Mesenchymal stem cell (in vitro differentiated cells and primary cell): ENCODE results near the gene FARS2.

ENCODE experiments used
- DNase-seq: peaks from one replicate; pipeline ENCODE4 v3.0.0-alpha.2; 2013
- H2AFZ ChIP-seq: one replicate; pipeline ENCODE4 v1.6.1; 2013; ENCODE audit warnings: low read depth, mild to moderate bottlenecking, control low read depth, inconsistent platforms, low read length, moderate library complexity
- H2AK5ac ChIP-seq: 2 replicates; pipeline ENCODE4 v1.6.1; 2013; ENCODE audit warnings: low read length, moderate library complexity, mild to moderate bottlenecking, inconsistent platforms; ENCODE audit not compliant: severe bottlenecking
- H2BK120ac ChIP-seq: one replicate; pipeline ENCODE4 v1.6.1; 2013; ENCODE audit warnings: low read depth, mild to moderate bottlenecking, inconsistent platforms, low read length, moderate library complexity
- H2BK12ac ChIP-seq, 2 experiments: one replicate each; pipeline ENCODE4 v1.6.1; 2013; ENCODE audit warnings: inconsistent platforms in 2 of 2, low read length in 2 of 2, mild to moderate bottlenecking in 2 of 2, moderate library complexity in 2 of 2, control low read depth in 1 of 2
- H2BK15ac ChIP-seq: one replicate; pipeline ENCODE4 v1.6.1; 2013; ENCODE audit warnings: mild to moderate bottlenecking, low read depth, inconsistent platforms; ENCODE audit not compliant: poor library complexity, severe bottlenecking
- H2BK5ac ChIP-seq: 2 replicates; pipeline ENCODE4 v1.6.1; 2013; ENCODE audit warnings: low read depth, mild to moderate bottlenecking, low read length, control low read depth, inconsistent platforms; ENCODE audit not compliant: poor library complexity, severe bottlenecking
- H3K14ac ChIP-seq, 2 experiments: one replicate each; pipeline ENCODE4 v1.6.1; 2013; ENCODE audit warnings: inconsistent platforms in 2 of 2, low read length in 2 of 2, control low read depth in 1 of 2, mild to moderate bottlenecking in 1 of 2, moderate library complexity in 1 of 2
- H3K18ac ChIP-seq, 2 experiments: one replicate each; pipeline ENCODE4 v1.6.1; 2013; ENCODE audit warnings: inconsistent platforms in 2 of 2, low read length in 2 of 2, control low read depth in 1 of 2, low read depth in 1 of 2, mild to moderate bottlenecking in 1 of 2
- H3K23ac ChIP-seq, 2 experiments: one replicate each; pipeline ENCODE4 v1.6.1; 2013; ENCODE audit warnings: inconsistent platforms in 2 of 2, low read length in 2 of 2, mild to moderate bottlenecking in 2 of 2, moderate library complexity in 2 of 2, control low read depth in 1 of 2
- H3K27ac ChIP-seq: 2 replicates; pipeline ENCODE4 v1.5.1; 2013; ENCODE audit warnings: mild to moderate bottlenecking, moderate library complexity, low read length, control low read depth, inconsistent platforms; ENCODE audit not compliant: poor library complexity, severe bottlenecking
- H3K27me3 ChIP-seq, 2 experiments: 2 replicates each; pipeline versions ENCODE4 v1.6.1 to v1.7.0; 2013; ENCODE audit warnings: low read length in 2 of 2, mild to moderate bottlenecking in 2 of 2, moderate library complexity in 2 of 2, control low read depth in 1 of 2, inconsistent platforms in 1 of 2; ENCODE audit not compliant: control insufficient read depth in 1 of 2, insufficient read depth in 1 of 2
- H3K36me3 ChIP-seq, 2 experiments: 2 replicates each; pipeline versions ENCODE4 v1.6.1 to v1.7.0; 2013; ENCODE audit warnings: low read length in 2 of 2, control low read depth in 1 of 2, inconsistent platforms in 1 of 2, low read depth in 1 of 2, mild to moderate bottlenecking in 1 of 2; ENCODE audit not compliant: insufficient read depth in 2 of 2, control insufficient read depth in 1 of 2
- H3K4ac ChIP-seq, 2 experiments: one replicate each; pipeline ENCODE4 v1.6.1; 2013; ENCODE audit warnings: inconsistent platforms in 2 of 2, low read length in 2 of 2, mild to moderate bottlenecking in 2 of 2, moderate library complexity in 2 of 2, control low read depth in 1 of 2, low read depth in 1 of 2
- H3K4me1 ChIP-seq: 2 replicates; pipeline ENCODE4 v1.6.1; 2013; ENCODE audit warnings: low read depth, low read length, control low read depth; ENCODE audit not compliant: control insufficient read depth, insufficient read depth
- H3K4me2 ChIP-seq: 2 replicates; pipeline ENCODE4 v1.6.1; 2013; ENCODE audit warnings: low read length, mild to moderate bottlenecking, inconsistent platforms; ENCODE audit not compliant: poor library complexity, severe bottlenecking
- H3K4me3 ChIP-seq, 2 experiments: 2 replicates each; pipeline versions ENCODE4 v1.5.1 to v1.7.0; 2013; ENCODE audit warnings: low read length in 2 of 2, mild to moderate bottlenecking in 2 of 2, control low read depth in 1 of 2, low read depth in 1 of 2; ENCODE audit not compliant: insufficient read depth in 1 of 2
- H3K79me1 ChIP-seq: replicated peaks from 2 replicates; pipeline ENCODE4 v1.6.1; 2013; ENCODE audit warnings: mild to moderate bottlenecking, control low read depth, low read length, inconsistent platforms; ENCODE audit not compliant: poor library complexity, severe bottlenecking
- H3K9ac ChIP-seq: 2 replicates; pipeline ENCODE4 v1.7.0; 2013; ENCODE audit warnings: mild to moderate bottlenecking, low read length, moderate library complexity
- H3K9me3 ChIP-seq: 2 replicates; pipeline ENCODE4 v1.7.0; 2013; ENCODE audit warnings: mild to moderate bottlenecking, low read length; ENCODE audit not compliant: control insufficient read depth
- H4K8ac ChIP-seq: one replicate; pipeline ENCODE4 v1.6.1; 2013; ENCODE audit warnings: inconsistent platforms, mild to moderate bottlenecking, low read length, moderate library complexity
- H4K91ac ChIP-seq: one replicate; pipeline ENCODE4 v1.6.1; 2013; ENCODE audit warnings: mild to moderate bottlenecking, low read length, inconsistent platforms
- WGBS: methylation state at CpG from one replicate; pipeline ENCODE4 v1.1.7; 2013; ENCODE audit warnings: mixed read lengths; 5-methylcytosine and 5-hydroxymethylcytosine counted together

Gene FARS2

DNA sequence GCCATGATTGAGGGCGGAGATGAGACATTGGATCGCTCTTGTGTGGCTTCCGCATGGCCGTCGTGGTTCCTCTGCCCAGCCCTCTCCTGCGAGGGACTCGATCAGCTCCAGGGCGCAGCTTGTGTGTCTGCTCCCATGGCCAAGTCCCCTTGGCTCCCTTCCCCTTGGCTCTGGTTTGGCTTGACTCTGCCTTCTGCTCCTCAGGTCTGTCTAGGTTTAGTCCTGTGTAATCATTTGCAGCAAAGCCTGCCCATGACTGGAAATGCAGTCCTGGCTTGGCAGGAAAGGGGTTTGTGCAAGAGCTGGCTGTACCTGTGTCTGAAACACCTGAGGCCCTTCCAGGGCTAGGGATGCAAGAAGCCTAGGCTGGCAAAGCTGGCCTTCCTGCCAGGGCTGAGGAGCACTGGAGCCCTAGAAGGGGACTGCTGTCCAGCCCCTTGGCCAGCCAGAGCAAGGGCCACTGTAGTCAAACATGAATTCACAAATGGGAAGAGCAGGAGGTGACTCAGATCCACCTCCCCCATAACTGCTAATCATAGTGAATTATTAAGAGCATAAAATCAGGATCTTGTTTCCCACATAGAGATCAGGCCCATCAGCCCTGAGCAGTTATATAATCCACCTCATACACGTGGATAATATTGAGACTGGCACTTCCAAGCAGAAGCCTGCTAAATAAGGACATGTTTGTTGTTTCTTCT is 196.8 kb downstream of the FARS2 start:
- Histone ChIP-seq H3K9ac (no peak overlapping the region), H2BK12ac (no peak overlapping the region), H3K27me3 (no peaks in the 10 kb centered on the region), H3K27ac (no peak overlapping the region), H3K4ac (no peak overlapping the region), H3K4me2 (no peak overlapping the region), H3K9me3 (no peaks in the 10 kb centered on the region), H4K91ac (no peak overlapping the region), H4K8ac (no peak overlapping the region), H2AK5ac (no peak overlapping the region), H2BK15ac (no peak overlapping the region), H2AFZ (no peak overlapping the region), H2BK5ac (no peak overlapping the region), H3K79me1 (peaks cover 8% of the 10 kb centered on the region), H3K18ac (no peak overlapping the region), H3K4me1 (peaks cover 12% of the 10 kb centered on the region), H3K23ac (no peak overlapping the region), H3K14ac (no peak overlapping the region), H3K4me3 (no peak overlapping the region), H2BK120ac (no peak overlapping the region), H3K36me3 (no peaks in the 10 kb centered on the region)
- 97% methylated on average over 9 of the region's 9 CpGs for WGBS
- no peak for DNase-seq

DNA sequence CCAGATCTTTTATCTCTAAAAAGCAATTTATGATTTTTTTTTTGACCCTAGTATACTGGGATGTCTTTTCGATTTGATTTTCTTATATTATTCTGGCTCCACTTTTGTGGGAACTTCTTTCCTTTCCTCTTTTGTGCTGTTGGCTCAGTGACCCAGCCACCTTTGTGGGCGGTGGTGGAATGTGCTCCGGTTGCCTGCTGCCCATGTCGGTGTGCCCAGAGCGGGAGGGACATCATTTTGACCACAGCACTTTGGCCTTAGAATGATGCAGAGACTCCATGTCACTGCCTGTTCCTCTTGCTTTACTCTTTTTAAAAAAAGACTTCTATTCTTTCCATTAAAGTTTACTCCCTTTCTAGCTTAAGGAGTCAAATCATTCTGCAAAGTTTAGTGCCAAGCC is 198.0 kb downstream of the FARS2 start:
- Histone ChIP-seq H4K91ac (no peak overlapping the region), H3K4me2 (no peak overlapping the region), H2BK12ac (no peak overlapping the region), H3K18ac (no peak overlapping the region), H3K4me1 (peaks cover 14% of the 10 kb centered on the region), H4K8ac (no peak overlapping the region), H3K9me3 (no peaks in the 10 kb centered on the region), H2AFZ (no peak overlapping the region), H3K27me3 (no peaks in the 10 kb centered on the region), H2BK120ac (no peak overlapping the region), H3K4ac (no peak overlapping the region), H2BK15ac (no peak overlapping the region), H3K79me1 (peaks cover 5% of the 10 kb centered on the region), H3K27ac (no peak overlapping the region), H3K14ac (no peak overlapping the region), H3K23ac (no peak overlapping the region), H3K36me3 (no peaks in the 10 kb centered on the region), H2AK5ac (no peak overlapping the region), H3K9ac (no peak overlapping the region), H3K4me3 (no peak overlapping the region), H2BK5ac (no peak overlapping the region)
- DNase-seq: no peak
- 97% methylated on average over 5 of the region's 5 CpGs for WGBS

DNA sequence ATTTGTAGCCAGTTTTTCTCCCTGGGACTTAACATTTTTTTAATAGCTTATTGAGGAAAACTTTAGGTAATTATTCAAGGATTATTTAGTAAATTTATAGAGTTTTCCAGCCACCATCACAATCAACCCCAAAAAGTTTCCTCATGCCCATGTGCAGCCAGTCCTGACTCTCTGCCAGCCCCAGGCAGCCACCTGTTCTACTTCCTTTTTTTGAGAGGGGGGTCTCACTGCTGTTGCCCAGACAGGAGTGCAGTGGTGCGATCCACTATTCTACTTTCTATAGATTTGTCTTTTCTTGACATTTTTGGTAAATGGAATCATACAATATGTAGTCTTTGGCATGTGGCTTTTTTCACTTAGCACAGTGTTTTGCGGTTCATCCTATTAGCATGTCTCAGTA is 200.1 kb downstream of the FARS2 start:
- Histone ChIP-seq H3K9me3 (no peaks in the 10 kb centered on the region), H3K4me1 (peaks cover 15% of the 10 kb centered on the region), H4K91ac (no peak overlapping the region), H2BK120ac (no peak overlapping the region), H3K4ac (no peak overlapping the region), H3K27ac (no peak overlapping the region), H3K23ac (no peak overlapping the region), H2BK12ac (no peak overlapping the region), H2AFZ (no peak overlapping the region), H2BK15ac (no peak overlapping the region), H3K4me2 (no peak overlapping the region), H4K8ac (no peak overlapping the region), H2AK5ac (no peak overlapping the region), H3K36me3 (no peaks in the 10 kb centered on the region), H3K27me3 (no peaks in the 10 kb centered on the region), H3K14ac (no peak overlapping the region), H3K9ac (no peak overlapping the region), H3K4me3 (no peak overlapping the region), H2BK5ac (no peak overlapping the region), H3K79me1 (peaks cover 5% of the 10 kb centered on the region), H3K18ac (no peak overlapping the region)
- no CpG with 5 or more reads among the region's 2 CpGs for WGBS
- DNase-seq: no peak

DNA sequence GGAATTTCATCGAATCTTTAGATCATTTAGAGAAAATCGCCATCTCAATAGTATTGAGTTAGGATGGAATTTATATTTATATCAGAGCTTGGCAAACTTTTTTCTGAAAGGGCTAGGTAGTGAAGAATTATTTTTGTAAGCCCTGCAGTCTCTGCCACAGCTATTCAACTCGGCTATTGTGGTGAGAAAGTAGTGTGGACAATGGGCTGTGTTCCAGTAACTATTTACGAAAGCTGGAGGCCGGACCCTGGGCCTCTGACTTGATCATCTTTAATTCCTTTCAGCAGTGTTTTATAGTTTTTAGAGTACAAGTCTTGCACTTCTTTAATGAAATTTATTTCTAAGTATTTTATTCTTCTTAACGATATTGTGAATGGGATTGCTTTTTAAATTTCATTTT is 201.5 kb downstream of the FARS2 start:
- Histone ChIP-seq H3K4me3 (no peak overlapping the region), H3K9ac (no peak overlapping the region), H3K9me3 (no peaks in the 10 kb centered on the region), H3K79me1 (peaks cover 2% of the 10 kb centered on the region), H2BK5ac (no peak overlapping the region), H3K27me3 (no peaks in the 10 kb centered on the region), H2BK120ac (no peak overlapping the region), H4K91ac (no peak overlapping the region), H2BK12ac (no peak overlapping the region), H3K4ac (no peak overlapping the region), H4K8ac (no peak overlapping the region), H3K4me1 (peaks cover 15% of the 10 kb centered on the region), H2AK5ac (no peak overlapping the region), H2BK15ac (no peak overlapping the region), H3K27ac (no peak overlapping the region), H3K4me2 (no peak overlapping the region), H3K23ac (no peak overlapping the region), H3K36me3 (no peaks in the 10 kb centered on the region), H2AFZ (no peak overlapping the region), H3K18ac (no peak overlapping the region), H3K14ac (no peak overlapping the region)
- no peak for DNase-seq
- 95% methylated on average over 3 of the region's 6 CpGs for WGBS
